GM19035 (cell line): ENCODE data around the gene INAFM2.
A peak's percentile ranks its signal among the peaks of the same experiment; 100 is the strongest.

ENCODE experiments used
- ATAC-seq: cut with Tn5 transposase; IDR thresholded peaks from one replicate; pipeline ENCODE4 v1.9.1; 2021; ENCODE audit not compliant: unreplicated experiment

INAFM2 gene

GRCh38 chr15:40323239-40323952 lies at the start of gene INAFM2:
INAFM2 (plus strand) TSS chr15:40323692; CDS start chr15:40324056, 364 bp downstream.
- peak; percentile 82 for ATAC-seq

DNA sequence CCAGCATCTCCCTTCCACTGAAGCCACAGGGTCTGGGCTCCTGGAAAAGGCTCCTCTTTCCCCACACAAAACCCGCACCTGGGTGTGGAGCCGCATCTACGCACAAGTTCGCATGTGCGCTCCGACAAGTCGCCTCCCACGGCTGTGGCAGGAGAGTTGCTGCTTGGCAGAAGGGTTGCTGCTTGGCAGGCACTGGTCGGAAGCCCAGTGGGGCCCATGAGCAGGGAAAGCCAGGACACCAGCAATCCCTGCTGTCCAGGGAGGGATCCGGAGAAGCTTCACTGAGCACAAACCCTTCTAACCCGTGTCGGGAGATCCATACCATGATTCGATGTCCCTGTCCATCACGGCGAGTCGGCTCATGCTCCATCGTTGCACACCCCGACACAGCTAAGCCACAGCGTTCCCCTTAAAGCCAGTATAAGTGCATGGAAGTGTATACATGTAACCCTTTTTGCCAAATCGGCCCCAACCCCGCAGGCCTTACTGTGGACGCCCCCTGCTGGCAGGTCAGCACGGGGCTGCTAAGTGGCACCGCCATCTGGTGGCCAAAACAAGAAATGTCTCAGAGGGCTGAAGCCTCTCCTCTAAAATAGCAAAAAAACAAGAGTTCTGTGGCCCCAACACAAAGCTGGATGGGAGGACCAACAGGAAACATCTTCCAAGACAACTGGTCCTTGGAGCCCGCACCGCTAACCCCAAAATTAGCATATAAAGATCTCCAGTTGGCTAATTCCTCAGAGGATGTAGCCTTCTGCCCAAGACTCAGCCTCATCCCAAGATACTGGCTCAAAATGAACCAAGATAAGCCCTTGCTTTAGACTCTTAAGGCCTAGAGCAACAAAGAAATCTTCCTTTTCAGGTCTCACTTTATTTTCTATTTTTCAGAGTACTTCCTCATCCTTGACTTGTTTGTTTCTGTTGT lies 48.9 kb upstream of the INAFM2 start:
- ATAC-seq, result no peak

DNA sequence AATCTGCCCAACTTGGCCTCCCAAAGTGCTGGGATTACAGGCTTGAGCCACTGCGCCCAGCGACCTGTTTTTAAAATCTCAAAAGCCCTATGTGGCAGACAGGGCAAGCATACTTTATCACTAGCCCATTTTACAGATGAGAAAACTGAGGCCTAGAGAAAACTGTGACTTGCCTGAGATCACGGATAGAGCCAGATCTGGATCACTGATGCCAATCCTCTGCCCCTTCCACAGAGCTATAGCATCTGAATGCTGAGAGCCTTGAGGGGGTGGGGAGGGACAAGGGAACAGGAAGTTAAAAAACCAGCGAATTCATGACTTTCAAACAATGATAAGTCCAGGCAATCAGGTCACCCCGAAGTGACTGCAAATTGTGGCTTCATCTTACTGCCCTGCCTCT lies 48.0 kb upstream of the INAFM2 start:
- no peak for ATAC-seq

GRCh38 chr15:40275954-40276353 lies 47.5 kb upstream of the INAFM2 start:
- no peak for ATAC-seq

DNA sequence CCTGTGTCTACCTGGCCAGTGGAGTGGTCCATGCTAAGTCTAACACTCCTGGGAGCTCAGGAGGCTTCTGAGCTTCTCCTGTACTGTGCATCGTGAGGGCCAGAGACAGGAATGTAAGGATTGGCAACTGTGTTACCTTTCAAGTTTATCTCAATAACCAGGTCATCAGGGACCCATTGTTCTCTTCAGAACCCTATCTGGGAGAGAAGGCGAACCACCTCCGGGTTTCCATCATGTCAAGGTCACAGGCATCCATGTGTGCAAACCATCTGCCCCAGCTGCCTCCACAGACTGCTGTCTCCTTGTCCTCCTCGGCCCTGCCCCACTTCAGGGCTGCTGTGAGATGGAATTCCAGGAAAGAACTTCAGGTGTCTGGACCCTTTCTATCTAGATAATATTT lies 46.6 kb upstream of the INAFM2 start:
- ATAC-seq, result no peak

DNA sequence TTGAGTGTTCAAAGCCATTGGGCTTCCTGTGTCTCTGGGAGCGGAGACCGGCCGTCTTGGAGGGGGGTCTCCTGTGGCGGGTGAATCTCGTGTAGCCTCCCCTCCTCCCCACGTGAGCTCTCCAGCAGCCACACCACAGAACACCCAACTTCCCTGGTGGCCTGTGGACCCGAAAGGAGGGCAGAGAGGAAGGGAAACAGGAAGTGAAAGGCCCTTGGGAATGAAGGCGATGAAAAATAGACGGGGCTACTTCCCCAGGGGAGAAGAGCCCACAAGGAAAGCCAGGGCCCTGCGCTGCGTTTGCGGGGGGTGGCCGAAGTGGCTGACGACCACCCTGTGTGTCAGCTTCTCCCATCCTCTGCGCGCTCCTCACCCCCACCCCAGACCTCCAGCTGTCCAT lies 46.0 kb upstream of the INAFM2 start:
- no peak for ATAC-seq

DNA sequence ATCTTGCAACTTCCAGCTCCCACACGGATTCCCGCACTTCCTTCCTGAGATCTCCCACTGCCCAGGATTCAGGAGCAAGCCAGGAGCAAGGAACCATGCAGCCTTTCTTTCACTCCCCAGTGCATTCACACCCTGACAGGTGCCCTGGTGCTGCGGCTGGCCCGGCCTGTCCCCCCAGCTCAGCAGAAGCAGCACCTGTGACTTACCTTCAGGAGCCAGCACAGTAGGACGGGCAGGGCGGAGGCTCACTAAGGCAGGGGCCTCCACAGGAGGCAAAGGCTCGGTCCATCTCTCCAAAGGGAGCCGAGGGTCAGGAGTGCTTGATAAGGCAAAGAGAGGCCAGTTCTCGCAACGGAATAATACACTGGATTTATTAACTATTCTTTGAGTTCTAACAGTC lies 45.5 kb upstream of the INAFM2 start:
- ATAC-seq, result no peak

DNA sequence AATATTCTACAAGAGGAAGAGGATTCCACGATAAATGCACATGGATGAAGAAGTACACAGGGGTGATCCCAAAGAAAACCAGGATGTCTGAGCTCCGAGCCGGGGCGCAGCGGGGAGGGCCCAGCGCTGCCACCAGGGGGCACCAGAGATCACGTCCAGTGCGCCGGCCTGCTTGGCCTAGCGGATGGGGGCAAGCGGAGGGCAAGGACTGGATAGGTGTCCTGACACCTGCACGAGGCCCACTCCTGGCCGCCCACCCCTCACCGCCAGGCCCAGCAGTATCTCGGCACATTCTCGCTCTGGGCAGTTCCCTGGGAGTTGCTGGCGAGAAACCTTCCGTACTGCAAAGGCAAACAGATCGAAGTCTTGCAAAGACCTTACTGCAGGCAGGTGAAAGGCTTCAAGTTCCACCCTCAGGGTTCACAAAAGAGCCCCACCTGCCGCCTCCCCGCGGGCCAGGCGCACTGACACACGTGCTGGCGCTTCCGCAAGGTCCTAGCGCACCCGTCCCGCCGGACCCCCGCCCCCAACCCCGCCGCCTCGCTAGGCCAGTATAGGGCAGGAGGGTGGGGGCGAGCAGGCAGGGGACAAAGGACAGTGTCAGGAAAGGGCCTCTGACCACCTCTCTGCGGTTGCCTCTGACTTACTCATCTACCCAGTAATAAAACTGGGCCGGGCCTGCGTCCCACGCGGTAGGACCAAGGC lies 43.9 kb upstream of the INAFM2 start:
- ATAC-seq, result no peak

- ATAC-seq, result no peak
Measured at GRCh38 chr15:40280260-40281056, 43.0 kb upstream of the INAFM2 start.

- ATAC-seq, result no peak
Measured at GRCh38 chr15:40281057-40281800, 42.3 kb upstream of the INAFM2 start.

DNA sequence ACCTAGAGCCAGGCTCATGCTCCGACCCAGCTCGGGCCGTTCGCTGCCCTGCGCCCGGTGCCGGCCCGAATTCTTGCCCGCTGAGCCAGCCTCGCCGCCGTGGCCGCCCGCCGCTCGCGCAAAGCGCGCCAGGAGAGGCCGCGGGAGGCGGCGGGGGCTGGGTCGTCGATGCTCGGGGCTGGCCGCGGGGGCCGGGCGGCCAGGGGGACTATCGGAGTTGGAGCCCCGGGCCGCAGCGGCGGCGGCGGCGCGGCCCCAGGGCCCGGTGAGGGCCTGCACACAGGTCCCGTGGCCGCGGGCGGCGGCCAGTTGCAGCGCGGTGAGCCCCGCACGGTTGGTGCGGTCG lies 41.7 kb upstream of the INAFM2 start:
- no peak for ATAC-seq

GRCh38 chr15:40282147-40282868 lies 41.2 kb upstream of the INAFM2 start:
- ATAC-seq, result no peak

- ATAC-seq, result no peak
Measured at GRCh38 chr15:40282869-40283614, 40.5 kb upstream of the INAFM2 start, which contains the start of gene ANKRD63. ANKRD63 (minus strand) TSS chr15:40283064; CDS start chr15:40282586, 478 bp downstream.

- ATAC-seq, result no peak
Measured at GRCh38 chr15:40283615-40284300, 39.7 kb upstream of the INAFM2 start.

DNA sequence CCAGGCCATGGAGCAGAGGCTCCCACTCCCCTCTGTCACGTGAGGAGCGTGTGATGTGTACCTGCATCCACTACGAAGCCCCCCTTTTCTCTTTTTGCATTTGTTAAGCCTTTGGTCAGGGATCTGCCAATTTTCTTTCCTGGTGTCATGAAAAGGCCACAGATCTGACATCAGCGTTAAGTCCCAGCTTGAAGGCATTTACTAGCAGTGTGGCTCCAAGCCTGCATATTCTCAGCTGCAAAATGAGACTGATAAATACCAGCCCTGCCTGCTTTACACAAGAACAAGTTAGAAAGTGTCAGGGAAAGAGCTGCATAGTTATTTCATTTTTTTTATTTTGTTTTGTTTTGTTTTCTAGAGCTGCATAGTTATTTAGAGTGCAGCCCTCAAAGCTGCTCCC lies 38.3 kb upstream of the INAFM2 start:
- ATAC-seq, result no peak

GRCh38 chr15:40285554-40286011 lies 37.9 kb upstream of the INAFM2 start:
- ATAC-seq, result no peak

- no peak for ATAC-seq
Measured at GRCh38 chr15:40286061-40286532, 37.4 kb upstream of the INAFM2 start.

GRCh38 chr15:40286794-40287193 lies 36.7 kb upstream of the INAFM2 start:
- no peak for ATAC-seq
